Measurements from ENCODE around the gene ARSB.
"Not testable (repeated sequence)": the region's sequence is repeated elsewhere in the genome, so short reads cannot be mapped to it uniquely, and the experiment has no call there.

Gene ARSB

DNA sequence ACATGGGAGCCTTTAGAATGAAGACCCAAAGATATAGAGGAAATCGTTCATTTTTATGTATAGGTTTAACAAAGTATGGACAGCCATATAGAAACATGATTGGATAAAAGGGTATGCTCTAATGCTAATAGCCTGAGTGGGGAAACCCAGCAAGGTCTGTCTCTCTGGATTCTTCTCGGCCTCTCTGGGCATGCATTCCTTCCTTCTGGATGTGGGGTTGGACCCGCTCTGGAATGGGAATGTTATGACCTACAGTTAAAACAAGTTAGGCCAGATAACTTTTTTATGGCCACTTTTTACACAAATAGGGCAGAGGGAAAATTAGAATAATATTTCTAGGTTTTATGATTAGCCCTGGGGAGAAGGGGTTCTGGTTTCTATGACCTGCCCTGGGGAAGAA, 103.2 kb downstream of the ARSB start:
- Histone ChIP-seq H3K27me3 (ENCODE audit: control insufficient read depth, insufficient read depth, low read length) (no peaks in the 10 kb centered on the region), H3K4me1 (ENCODE audit: control insufficient read depth, insufficient read depth, low read length) (no peaks in the 10 kb centered on the region), H3K4me3 (ENCODE audit: low read length) (no peak overlapping the region), H3K36me3 (ENCODE audit: control insufficient read depth, insufficient read depth, low read length) (no peaks in the 10 kb centered on the region), H3K27ac (ENCODE audit: low read depth, low read length) (no peak overlapping the region), H3K9ac (ENCODE audit: low read length) (no peak overlapping the region)

DNA sequence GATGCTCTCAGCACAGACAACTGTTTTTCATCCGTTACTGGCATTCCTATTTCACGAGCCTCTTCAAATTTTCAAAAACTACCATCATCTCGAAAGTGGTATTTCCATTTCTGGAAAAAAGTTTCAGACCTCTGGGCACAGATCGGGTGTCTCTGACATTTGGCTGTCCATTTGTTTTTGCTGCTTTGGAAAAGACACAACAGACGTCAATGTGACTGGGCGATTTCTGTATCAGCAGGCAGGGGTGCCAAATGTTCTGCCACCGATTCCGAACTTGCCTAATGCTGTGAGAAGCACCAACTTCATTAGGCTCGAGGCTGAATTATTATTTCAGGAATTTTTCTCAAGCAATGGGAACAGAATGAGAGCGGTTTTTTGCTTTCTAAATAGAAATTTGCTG, 105.6 kb downstream of the ARSB start:
- H3K4me1 ChIP-seq (ENCODE audit: control insufficient read depth, insufficient read depth, low read length), result no peaks in the 10 kb centered on the region
- H3K36me3 ChIP-seq (ENCODE audit: control insufficient read depth, insufficient read depth, low read length), result no peaks in the 10 kb centered on the region
- no peak overlapping the region for H3K4me3 ChIP-seq (ENCODE audit: low read length)
- no peak overlapping the region for H3K9ac ChIP-seq (ENCODE audit: low read length)
- H3K27ac ChIP-seq (ENCODE audit: low read depth, low read length), result no peak overlapping the region
- H3K27me3 ChIP-seq (ENCODE audit: control insufficient read depth, insufficient read depth, low read length), result no peaks in the 10 kb centered on the region

DNA sequence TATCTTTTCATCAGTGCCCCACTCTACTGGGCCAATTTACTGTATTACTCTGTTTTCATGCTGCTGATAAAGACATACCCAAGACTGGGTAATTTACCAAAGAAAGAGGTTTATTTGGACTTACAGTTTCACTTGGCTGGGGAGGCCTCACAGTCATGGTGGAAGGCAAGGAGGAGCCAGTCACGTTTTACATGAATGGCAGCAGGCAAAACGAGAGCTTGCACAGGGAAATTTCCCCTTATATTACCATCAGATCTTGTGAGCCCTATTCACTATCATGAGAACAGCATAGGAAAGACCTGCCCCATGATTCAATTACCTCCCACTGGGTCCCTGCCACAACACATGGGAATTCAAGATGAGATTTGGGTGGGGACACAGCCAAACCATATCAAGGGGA, 119.0 kb downstream of the ARSB start:
- not testable (repeated sequence) for H3K4me3 ChIP-seq (ENCODE audit: low read length); H3K27ac ChIP-seq (ENCODE audit: low read depth, low read length); H3K36me3 ChIP-seq (ENCODE audit: control insufficient read depth, insufficient read depth, low read length); H3K4me1 ChIP-seq (ENCODE audit: control insufficient read depth, insufficient read depth, low read length); H3K27me3 ChIP-seq (ENCODE audit: control insufficient read depth, insufficient read depth, low read length); H3K9ac ChIP-seq (ENCODE audit: low read length)

DNA sequence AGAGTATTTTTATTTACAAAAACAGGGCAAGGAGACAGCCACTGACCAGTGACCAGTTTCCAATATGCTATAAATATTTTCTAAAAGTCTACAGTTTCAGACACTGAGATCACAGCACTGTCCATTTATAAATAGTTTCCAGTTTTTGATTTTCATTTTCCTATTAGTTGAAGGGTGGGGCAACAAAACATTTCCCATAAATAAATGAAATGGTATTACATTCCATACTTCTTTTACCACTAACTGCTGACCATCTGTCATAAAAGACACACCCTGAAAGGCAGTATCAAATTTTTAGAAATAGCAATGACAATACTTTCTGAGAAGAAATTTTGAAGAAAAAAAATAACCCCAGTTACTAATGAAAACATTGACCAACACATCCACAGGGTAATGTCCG, 126.7 kb downstream of the ARSB start:
- no peak overlapping the region for H3K9ac ChIP-seq (ENCODE audit: low read length)
- H3K4me3 ChIP-seq (ENCODE audit: low read length), result no peak overlapping the region
- no peak overlapping the region for H3K27ac ChIP-seq (ENCODE audit: low read depth, low read length)
- H3K36me3 ChIP-seq (ENCODE audit: control insufficient read depth, insufficient read depth, low read length), result no peaks in the 10 kb centered on the region
- no peaks in the 10 kb centered on the region for H3K4me1 ChIP-seq (ENCODE audit: control insufficient read depth, insufficient read depth, low read length)
- H3K27me3 ChIP-seq (ENCODE audit: control insufficient read depth, insufficient read depth, low read length), result no peaks in the 10 kb centered on the region

DNA sequence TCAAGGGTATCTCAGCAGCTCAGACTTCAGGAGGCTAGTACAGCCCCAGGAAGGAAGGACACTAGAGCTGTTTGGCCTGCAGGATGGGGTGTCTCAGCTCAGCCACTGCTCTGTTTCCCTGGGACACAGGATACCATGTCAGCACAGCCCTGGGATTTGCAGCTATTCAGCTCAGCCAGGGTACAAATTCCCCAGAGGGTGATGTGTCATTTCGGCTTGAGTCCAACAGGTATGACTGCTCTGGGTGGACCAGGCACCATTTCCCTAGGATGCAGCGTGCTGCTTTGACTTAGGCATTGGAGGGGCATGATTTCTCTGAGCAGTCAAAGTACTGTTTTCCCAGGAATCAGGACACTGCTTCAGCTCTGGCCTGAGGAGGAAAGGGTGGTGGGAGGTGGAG, 130.1 kb downstream of the ARSB start:
- no peaks in the 10 kb centered on the region for H3K27me3 ChIP-seq (ENCODE audit: control insufficient read depth, insufficient read depth, low read length)
- no peaks in the 10 kb centered on the region for H3K4me1 ChIP-seq (ENCODE audit: control insufficient read depth, insufficient read depth, low read length)
- no peak overlapping the region for H3K9ac ChIP-seq (ENCODE audit: low read length)
- no peak overlapping the region for H3K4me3 ChIP-seq (ENCODE audit: low read length)
- H3K27ac ChIP-seq (ENCODE audit: low read depth, low read length), result no peak overlapping the region
- no peaks in the 10 kb centered on the region for H3K36me3 ChIP-seq (ENCODE audit: control insufficient read depth, insufficient read depth, low read length)

DNA sequence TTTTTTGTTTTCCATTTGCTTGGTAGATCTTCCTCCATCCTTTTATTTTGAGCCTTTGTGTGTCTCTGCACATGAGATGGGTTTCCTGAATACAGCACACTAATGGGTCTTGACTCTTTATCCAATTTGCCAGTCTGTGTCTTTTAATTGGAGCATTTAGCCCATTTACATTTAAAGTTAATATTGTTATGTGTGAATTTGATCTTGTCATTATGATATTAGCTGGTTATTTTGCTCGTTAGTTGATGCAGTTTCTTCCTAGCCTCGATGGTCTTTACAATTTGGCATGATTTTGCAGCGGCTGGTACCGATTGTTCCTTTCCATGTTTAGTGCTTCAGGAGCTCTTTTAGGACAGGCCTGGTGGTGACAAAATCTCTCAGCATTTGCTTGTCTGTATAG, 133.2 kb downstream of the ARSB start:
- not testable (repeated sequence) for H3K36me3 ChIP-seq (ENCODE audit: control insufficient read depth, insufficient read depth, low read length); H3K4me3 ChIP-seq (ENCODE audit: low read length); H3K27me3 ChIP-seq (ENCODE audit: control insufficient read depth, insufficient read depth, low read length); H3K4me1 ChIP-seq (ENCODE audit: control insufficient read depth, insufficient read depth, low read length); H3K9ac ChIP-seq (ENCODE audit: low read length); H3K27ac ChIP-seq (ENCODE audit: low read depth, low read length)

DNA sequence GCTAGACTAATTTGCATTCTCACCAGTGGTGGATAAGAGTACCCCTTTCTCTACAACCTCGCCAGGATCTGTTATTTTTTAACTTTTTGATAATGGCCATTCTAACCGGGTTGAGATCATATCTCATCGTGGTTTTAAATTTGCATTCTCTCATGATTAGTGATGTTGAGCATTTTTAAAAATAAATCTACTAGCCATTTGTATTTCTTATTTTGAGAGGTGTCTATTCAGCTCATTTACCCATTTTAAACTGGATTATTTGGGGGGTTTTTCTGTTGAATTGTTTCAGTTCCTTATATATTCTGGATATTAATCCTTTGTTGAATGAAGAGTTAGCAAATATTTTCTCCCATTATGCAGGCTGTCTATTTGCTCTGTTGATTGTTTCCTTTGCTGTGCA, 139.6 kb downstream of the ARSB start:
- H3K36me3 ChIP-seq (ENCODE audit: control insufficient read depth, insufficient read depth, low read length), result no peaks in the 10 kb centered on the region
- no peak overlapping the region for H3K27ac ChIP-seq (ENCODE audit: low read depth, low read length)

DNA sequence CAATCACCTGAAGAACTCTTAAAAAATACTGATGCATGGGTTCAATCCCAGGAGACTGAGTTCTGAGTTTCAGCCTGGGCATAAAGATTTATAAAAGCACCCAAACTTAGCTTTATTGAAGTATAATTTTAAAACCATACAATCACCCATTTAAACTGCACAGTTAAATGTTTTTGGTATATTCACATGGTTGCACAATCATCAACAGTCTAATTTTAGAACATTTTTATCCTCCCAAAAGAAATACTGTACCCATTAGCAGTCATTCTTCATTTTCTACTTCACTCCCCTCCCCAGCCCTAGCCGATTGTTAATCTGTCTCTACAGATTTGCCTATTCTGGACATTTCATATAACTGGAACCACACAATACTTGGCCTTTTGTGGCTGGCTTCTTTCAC, 141.7 kb downstream of the ARSB start:
- H3K27me3 ChIP-seq (ENCODE audit: control insufficient read depth, insufficient read depth, low read length), result no peaks in the 10 kb centered on the region
- no peak overlapping the region for H3K9ac ChIP-seq (ENCODE audit: low read length)
- no peaks in the 10 kb centered on the region for H3K4me1 ChIP-seq (ENCODE audit: control insufficient read depth, insufficient read depth, low read length)
- no peak overlapping the region for H3K4me3 ChIP-seq (ENCODE audit: low read length)
- H3K36me3 ChIP-seq (ENCODE audit: control insufficient read depth, insufficient read depth, low read length), result no peaks in the 10 kb centered on the region
- H3K27ac ChIP-seq (ENCODE audit: low read depth, low read length), result no peak overlapping the region

More for the DNA sequence above, 139.6 kb downstream of the ARSB start:
- Histone ChIP-seq H3K4me3 (ENCODE audit: low read length) (no peak overlapping the region), H3K27me3 (ENCODE audit: control insufficient read depth, insufficient read depth, low read length) (no peaks in the 10 kb centered on the region), H3K9ac (ENCODE audit: low read length) (no peak overlapping the region), H3K4me1 (ENCODE audit: control insufficient read depth, insufficient read depth, low read length) (no peaks in the 10 kb centered on the region)

DNA sequence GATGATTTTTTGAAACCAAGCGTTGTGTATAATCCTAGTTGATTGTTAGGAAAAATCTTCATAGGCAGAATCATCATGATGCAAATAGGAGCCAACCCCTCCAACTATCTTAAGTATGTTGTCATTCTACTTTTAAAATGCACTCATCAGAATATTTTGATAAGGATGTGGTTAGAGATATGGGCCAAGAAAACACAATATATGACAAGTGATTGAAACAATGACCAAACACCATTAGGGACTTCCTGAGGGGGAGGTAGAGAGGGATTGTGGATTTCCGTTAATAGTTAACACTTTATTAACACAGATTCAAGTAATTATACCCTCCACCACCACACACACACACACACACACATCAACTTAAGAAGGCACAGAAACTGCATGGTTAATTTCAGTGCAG, 143.3 kb downstream of the ARSB start:
- Histone ChIP-seq H3K27me3 (ENCODE audit: control insufficient read depth, insufficient read depth, low read length) (no peaks in the 10 kb centered on the region), H3K27ac (ENCODE audit: low read depth, low read length) (no peak overlapping the region), H3K4me1 (ENCODE audit: control insufficient read depth, insufficient read depth, low read length) (no peaks in the 10 kb centered on the region), H3K36me3 (ENCODE audit: control insufficient read depth, insufficient read depth, low read length) (no peaks in the 10 kb centered on the region), H3K4me3 (ENCODE audit: low read length) (no peak overlapping the region), H3K9ac (ENCODE audit: low read length) (no peak overlapping the region)

DNA sequence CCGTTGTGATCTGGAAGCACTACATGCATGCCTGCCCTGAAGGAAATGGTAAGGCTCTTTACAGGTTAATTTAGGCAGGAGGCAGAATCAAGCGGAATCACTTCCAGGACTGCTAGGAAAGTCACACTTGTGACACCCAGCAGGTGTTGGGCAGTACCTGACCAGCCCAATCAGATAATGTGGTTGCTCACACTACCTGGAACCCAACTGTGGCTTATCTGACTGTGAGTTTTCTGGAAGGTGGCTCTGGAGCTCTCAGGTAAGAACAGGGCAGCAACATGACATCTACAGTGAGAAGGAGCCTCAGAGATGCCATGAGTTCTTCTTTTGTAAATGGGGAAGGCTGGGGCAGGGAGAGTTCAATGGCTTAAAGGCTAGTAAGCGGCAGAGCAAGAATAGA, 146.4 kb downstream of the ARSB start:
- H3K36me3 ChIP-seq (ENCODE audit: control insufficient read depth, insufficient read depth, low read length), result peaks cover 2% of the 10 kb centered on the region
- no peaks in the 10 kb centered on the region for H3K4me1 ChIP-seq (ENCODE audit: control insufficient read depth, insufficient read depth, low read length)
- H3K27me3 ChIP-seq (ENCODE audit: control insufficient read depth, insufficient read depth, low read length), result no peaks in the 10 kb centered on the region
- H3K27ac ChIP-seq (ENCODE audit: low read depth, low read length), result no peak overlapping the region
- H3K4me3 ChIP-seq (ENCODE audit: low read length), result no peak overlapping the region
- H3K9ac ChIP-seq (ENCODE audit: low read length), result no peak overlapping the region

DNA sequence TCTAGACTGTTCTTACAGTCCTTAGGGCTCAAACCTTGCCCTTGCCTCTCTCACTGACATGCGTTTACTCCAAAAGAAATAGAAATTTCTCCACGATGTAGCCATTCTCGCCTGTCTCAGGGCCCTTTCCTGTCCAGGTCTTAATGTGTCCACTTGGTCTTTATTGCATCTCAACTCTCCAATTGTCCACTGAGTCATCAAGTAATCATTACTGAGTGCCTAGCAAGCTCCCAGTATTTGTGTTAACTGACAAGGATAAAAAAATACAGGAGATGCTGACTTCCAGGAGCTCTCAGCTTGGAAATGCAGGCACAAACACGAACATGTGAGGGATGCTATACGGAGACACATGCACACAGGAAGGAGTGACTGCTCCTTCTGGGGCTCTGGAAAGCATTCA, 147.3 kb downstream of the ARSB start:
- Histone ChIP-seq H3K4me1 (ENCODE audit: control insufficient read depth, insufficient read depth, low read length) (no peaks in the 10 kb centered on the region), H3K36me3 (ENCODE audit: control insufficient read depth, insufficient read depth, low read length) (peaks cover 2% of the 10 kb centered on the region), H3K27ac (ENCODE audit: low read depth, low read length) (no peak overlapping the region), H3K4me3 (ENCODE audit: low read length) (no peak overlapping the region), H3K27me3 (ENCODE audit: control insufficient read depth, insufficient read depth, low read length) (no peaks in the 10 kb centered on the region), H3K9ac (ENCODE audit: low read length) (no peak overlapping the region)

DNA sequence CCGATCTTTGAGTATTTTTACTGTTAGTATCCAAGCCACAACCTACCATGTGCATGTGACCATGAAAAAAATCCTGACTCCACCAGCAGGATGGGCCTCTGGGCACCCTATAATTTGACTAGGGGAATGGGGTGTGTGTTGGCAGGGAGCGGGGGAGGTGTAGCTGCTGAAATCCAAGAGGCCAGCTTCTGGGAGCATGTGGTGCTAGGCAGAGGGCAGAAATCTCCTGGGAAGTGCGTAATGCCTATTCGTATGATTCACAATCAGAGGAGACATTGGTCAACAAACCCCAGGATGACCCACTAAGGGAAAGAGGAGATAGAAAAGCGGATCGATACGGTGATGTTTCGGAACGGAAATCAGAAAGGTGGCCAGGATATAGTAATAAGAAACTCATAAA, 149.9 kb downstream of the ARSB start:
- Histone ChIP-seq H3K4me1 (ENCODE audit: control insufficient read depth, insufficient read depth, low read length) (peaks cover 8% of the 10 kb centered on the region), H3K36me3 (ENCODE audit: control insufficient read depth, insufficient read depth, low read length) (peaks cover 2% of the 10 kb centered on the region), H3K9ac (ENCODE audit: low read length) (no peak overlapping the region), H3K27me3 (ENCODE audit: control insufficient read depth, insufficient read depth, low read length) (no peaks in the 10 kb centered on the region), H3K4me3 (ENCODE audit: low read length) (no peak overlapping the region), H3K27ac (ENCODE audit: low read depth, low read length) (no peak overlapping the region)

DNA sequence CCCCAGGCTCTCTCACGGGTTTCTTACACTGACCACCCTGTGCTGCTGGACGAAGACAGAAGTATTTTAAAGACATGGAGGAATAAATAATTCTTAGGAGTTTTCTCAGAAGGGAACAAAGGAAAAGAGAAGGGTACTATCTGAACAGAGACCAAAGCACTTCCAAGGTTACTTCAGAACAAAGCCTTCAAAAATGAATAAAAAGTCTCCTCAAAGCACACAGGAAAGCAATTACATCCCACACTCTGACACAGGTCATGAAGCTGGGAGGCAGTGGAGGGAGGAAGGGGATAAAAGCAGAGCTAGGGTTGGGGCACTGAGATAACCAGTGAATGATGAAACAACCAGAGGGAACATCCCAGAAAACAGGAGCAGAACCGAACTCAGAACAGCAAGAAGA, 151.8 kb downstream of the ARSB start:
- Histone ChIP-seq H3K4me3 (ENCODE audit: low read length) (no peak overlapping the region), H3K27me3 (ENCODE audit: control insufficient read depth, insufficient read depth, low read length) (no peaks in the 10 kb centered on the region), H3K9ac (ENCODE audit: low read length) (no peak overlapping the region), H3K27ac (ENCODE audit: low read depth, low read length) (no peak overlapping the region), H3K4me1 (ENCODE audit: control insufficient read depth, insufficient read depth, low read length) (peaks cover 11% of the 10 kb centered on the region), H3K36me3 (ENCODE audit: control insufficient read depth, insufficient read depth, low read length) (peaks cover 2% of the 10 kb centered on the region)

All from rectal smooth muscle tissue (tissue), 1 donor.